Left hindlimb (tissue), 1 donor: ENCODE data around the gene ZMYND8.
"Not testable (repeated sequence)": the region's sequence is repeated elsewhere in the genome, so short reads cannot be mapped to it uniquely, and the experiment has no call there.

Source experiments
- DNase-seq: peaks from one replicate; pipeline ENCODE4 v3.0.0-alpha.2; 2018

Gene ZMYND8

GRCh38 chr20:47356526-47357295 is at the start of gene ZMYND8:
Gene ZMYND8 (minus strand): TSS chr20:47356699. CDS start chr20:47356670, 29 bp downstream.
- DNase-seq: peak; percentile 97

- no peak for DNase-seq
Observed at GRCh38 chr20:47405775-47406325, 49.4 kb upstream of the ZMYND8 start.

GRCh38 chr20:47400685-47401084 is 44.2 kb upstream of the ZMYND8 start:
- no peak for DNase-seq

GRCh38 chr20:47397652-47398301 is 41.3 kb upstream of the ZMYND8 start:
- DNase-seq: no peak

- no peak for DNase-seq
Observed at GRCh38 chr20:47396762-47397476, 40.4 kb upstream of the ZMYND8 start.

DNA sequence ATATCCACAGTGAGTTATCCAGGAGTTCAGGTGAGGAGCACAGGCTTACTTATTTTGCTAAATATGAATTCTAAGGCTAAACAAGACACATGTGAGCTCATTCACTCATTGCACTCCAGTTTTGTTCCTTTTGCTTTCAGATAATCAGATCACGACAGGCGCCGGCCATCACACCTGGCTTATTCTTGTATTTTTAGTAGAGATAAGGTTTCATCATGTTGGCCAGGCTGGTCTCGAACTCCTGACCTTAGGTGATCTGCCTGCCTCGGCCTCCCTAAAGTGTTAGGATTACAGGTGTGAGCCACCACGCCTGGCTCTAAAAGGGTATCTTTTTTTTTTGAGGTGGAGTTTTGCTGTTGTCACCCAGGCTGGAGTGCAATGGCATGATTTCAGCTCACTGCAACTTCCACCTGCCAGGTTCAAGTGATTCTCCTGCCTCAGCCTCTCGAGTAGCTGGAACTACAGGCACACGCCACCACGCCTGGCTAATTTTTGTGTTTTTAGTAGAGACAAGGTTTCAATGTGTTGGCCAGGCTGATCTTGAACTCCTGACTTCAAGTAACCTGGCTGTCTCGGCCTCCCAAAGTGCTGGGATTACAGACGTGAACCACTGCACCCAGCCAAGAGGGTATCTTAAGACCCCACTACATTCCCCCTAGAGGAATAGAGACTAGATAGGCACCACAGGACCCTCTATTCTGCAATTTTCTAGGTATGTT is 37.5 kb upstream of the ZMYND8 start:
- not testable (repeated sequence) for DNase-seq

- no peak for DNase-seq
Observed at GRCh38 chr20:47392721-47393073, 36.2 kb upstream of the ZMYND8 start.

DNA sequence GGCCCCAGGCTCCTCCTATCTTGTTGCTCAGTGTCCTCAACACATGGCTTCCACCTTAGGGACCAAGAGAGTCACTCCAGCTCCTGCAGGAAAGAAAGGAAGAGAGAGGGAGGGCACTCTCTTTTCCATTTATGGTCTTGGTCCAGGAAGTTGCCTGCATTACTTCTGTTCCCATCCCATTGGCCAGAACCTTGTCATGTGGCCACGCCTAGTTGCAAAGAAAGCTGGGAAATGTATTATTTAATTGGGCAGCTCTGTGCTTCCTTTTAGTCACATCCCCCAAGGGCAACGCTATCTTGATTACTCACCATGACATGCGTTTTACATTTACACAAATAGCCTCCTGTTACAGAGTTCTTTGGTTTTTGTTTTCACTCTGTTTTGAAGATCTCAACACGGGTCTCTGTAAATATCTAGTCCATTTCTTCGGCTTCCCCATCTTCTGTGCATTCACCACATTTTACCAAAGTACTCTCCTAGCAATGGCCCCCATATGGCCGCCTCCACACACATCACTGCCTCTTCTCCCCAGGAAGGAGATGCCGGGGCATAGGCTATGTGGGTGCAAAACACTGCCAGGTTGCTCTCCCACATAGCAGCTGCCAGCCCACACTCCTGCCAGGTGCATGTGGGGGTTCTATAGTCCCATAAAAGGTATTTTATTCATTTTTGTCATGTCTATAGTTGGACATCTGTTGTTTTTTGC is 35.7 kb upstream of the ZMYND8 start:
- DNase-seq: no peak

DNA sequence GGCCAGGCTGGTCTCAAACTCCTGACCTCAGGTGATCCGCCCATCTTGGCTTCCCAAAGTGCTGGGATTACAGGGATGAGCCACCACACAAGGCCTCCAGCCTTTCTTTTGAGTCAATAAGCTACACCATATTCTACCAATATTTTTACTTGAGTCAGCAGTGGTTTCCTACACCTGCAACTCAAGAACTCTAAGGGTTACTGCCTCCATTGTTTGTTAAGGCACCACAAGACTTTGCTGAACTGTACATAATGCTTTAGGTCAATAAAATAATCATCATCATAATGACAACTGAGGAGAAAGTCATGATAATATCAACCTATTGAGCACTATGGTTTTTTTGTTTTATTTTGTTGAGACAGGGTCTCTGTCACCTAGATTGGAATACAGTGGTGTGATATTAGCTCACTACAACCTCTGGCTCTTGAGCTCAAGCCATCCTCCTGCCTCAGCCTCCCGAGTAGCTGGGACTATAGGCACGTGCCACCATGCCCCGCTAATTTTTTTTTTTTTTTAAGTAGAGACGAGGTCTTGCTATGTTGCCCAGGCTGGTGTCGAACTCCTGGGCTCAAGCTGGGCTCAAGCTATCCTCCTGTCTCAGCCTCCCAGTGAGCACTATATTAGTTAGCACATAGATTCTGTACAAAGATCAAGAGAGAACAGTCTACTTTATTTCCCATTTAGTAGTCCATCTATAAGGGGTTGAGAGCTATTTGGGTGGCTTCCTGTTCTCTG is 34.9 kb upstream of the ZMYND8 start:
- DNase-seq: no peak

- DNase-seq: no peak
Observed at GRCh38 chr20:47389867-47390347, 33.4 kb upstream of the ZMYND8 start.

- not testable (repeated sequence) for DNase-seq
Observed at GRCh38 chr20:47385968-47386367, 29.5 kb upstream of the ZMYND8 start.

DNA sequence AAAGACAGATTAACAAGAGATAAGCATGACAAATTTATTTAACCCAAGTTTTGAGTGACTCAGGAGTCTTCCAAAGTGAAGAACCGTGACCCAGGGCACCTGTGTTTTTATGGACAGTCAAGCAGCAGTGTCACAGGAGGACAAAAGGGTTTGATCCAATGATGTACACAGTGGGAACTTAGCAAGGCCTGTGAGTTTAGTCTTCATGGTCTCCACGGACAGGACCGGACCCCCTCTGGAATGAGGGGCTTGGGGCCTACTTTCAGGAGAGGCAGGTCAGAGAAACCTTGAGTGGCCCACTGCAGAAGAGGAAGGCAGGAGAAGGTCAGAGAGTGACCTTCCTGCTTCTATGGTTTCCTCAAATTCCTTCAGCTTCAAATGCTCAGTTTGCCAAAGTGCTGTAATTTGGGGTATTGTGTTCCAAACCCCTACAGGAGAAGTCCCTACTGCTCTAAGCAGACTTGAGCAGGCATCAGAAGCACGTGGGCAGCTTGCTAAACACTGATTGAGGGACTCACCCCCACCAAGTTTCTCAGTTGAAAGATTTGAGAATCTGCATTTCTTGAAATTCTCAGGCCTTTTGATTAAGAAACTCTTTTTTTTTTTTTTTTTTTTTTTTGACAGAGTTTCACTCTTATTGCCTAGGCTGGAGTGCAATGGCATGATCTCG is 26.4 kb upstream of the ZMYND8 start:
- no peak for DNase-seq

DNA sequence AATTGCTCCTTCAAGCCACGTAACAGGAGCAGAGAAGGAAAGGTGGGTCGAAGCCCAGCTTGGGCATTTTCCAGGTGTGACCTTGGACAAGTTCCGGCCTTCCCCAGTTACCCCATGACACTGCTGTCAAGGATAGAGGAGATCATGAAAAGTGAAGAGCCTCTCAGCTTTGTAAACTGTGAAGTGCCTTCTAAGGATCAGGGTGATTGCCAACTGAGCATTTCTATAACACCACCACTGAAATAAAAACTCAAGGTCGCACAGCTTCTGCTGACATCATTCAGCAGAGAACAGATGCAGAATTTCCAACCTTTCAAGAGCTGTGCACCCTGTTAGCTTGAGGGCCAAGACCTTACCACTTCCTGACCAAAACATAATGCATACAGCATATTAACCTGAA is 24.0 kb upstream of the ZMYND8 start:
- no peak for DNase-seq

- DNase-seq: no peak
Observed at GRCh38 chr20:47379433-47380150, 23.1 kb upstream of the ZMYND8 start.

DNA sequence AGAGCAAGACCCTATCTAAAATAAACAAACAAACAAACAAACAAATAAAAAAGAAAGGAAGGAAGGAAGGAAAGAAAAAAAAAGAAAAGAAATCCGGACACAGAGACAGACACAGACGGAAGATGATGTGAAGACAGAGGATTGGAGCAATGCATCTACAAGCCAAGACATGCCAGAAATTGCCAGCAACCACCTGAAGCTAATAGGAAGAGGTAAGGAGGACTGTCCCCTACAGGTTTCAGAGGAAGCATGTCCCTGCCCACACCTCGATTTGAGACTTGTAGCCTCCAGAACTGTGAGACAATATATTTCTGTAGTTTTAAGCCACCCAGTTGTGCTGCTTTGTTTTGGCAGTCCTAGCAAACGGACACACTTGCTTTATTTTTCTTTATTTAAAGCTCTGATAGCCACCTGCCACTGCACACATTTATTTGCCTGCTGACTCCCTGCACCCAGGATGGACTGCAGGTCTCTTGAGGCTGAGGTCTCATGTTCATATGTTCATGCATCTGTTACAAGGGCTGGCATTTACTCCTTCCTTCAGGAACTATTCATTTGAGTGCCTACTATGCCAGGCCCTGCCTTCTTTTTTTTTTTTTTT is 20.7 kb upstream of the ZMYND8 start:
- DNase-seq: no peak

GRCh38 chr20:47376096-47376643 is 19.7 kb upstream of the ZMYND8 start:
- not testable (repeated sequence) for DNase-seq

DNA sequence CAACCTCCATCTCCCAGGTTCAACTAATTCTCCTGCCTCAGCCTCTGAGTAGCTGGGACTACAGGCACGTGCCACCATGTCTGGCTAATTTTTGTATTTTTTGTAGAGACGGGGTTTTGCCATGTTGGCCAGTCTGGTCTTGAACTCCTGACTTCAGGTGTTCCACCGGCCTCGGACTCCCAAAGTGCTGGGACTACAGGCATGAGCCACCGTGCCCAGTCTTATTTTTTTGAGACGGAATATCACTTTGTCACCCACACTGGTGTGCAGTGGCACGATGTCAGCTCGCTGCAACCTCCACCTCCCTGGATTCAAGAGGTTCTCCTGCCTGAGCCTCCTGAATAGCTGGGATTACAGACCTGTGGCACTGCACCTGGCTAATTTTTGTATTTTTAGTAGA is 17.6 kb upstream of the ZMYND8 start:
- DNase-seq: not testable (repeated sequence)

- no peak for DNase-seq
Observed at GRCh38 chr20:47373206-47373733, 16.8 kb upstream of the ZMYND8 start.
